Gastrocnemius medialis (tissue), 4 donors: ENCODE results near the gene SMTN.
"Not testable (repeated sequence)": the region's sequence is repeated elsewhere in the genome, so short reads cannot be mapped to it uniquely, and the experiment has no call there.

Experiments
- CTCF ChIP-seq, 5 experiments: fragments of 450-650 bp in 3 of 5; fragments of 200-600 bp in 2 of 5; sonication (generic) in 2 of 5; IDR thresholded peaks in 4 of 5; conservative IDR thresholded peaks in 1 of 5; 1 replicate in 4 of 5; 2 replicates in 1 of 5; pipeline ENCODE4 v1.5.1; 2016 to 2019; ENCODE audit warnings: antibody characterized with exemption in 5 of 5, mild to moderate bottlenecking in 3 of 5, moderate library complexity in 3 of 5
- POLR2A ChIP-seq, 2 donors: fragments of 450-650 bp; IDR thresholded peaks; one replicate each; pipeline ENCODE4 v1.6.1; 2017; ENCODE audit warnings: antibody characterized with exemption in 2 of 2, mild to moderate bottlenecking in 2 of 2, moderate library complexity in 2 of 2

GRCh38 chr22:31097539-31097938 lies 16.4 kb downstream of the SMTN start:
- TF ChIP-seq POLR2A (IDR thresholded peaks at IDR 0.05); CTCF (IDR thresholded peaks at IDR 0.05 in 4 of 5, conservative IDR thresholded peaks at IDR 0.05 in 1 of 5): not testable (repeated sequence)
